Trophoblast cell (in vitro differentiated cells and primary cell): ENCODE results near the gene SSH3.

Source experiments
- DNase-seq, 2 donors: peaks; one replicate each; pipeline ENCODE4 v3.0.0-alpha.2; 2016
- H2AFZ ChIP-seq: 2 replicates; pipeline ENCODE4 v1.6.1; 2013; ENCODE audit warnings: low read length, moderate library complexity, mild to moderate bottlenecking; ENCODE audit not compliant: insufficient read depth, poor library complexity
- H2AK5ac ChIP-seq: 2 replicates; pipeline ENCODE4 v1.6.1; 2013; ENCODE audit warnings: mild to moderate bottlenecking, low read length
- H2BK120ac ChIP-seq: 2 replicates; pipeline ENCODE4 v1.6.1; 2013; ENCODE audit warnings: low read length, mild to moderate bottlenecking, moderate library complexity; ENCODE audit not compliant: insufficient read depth, poor library complexity
- H2BK12ac ChIP-seq: 2 replicates; pipeline ENCODE4 v1.6.1; 2013; ENCODE audit warnings: mild to moderate bottlenecking, low read length, moderate library complexity
- H2BK5ac ChIP-seq: 2 replicates; pipeline ENCODE4 v1.6.1; 2013; ENCODE audit warnings: low read length, low read depth, moderate library complexity, mild to moderate bottlenecking; ENCODE audit not compliant: poor library complexity
- H3K14ac ChIP-seq: 2 replicates; pipeline ENCODE4 v1.6.1; 2013; ENCODE audit warnings: mild to moderate bottlenecking, low read length
- H3K18ac ChIP-seq: 2 replicates; pipeline ENCODE4 v1.6.1; 2013; ENCODE audit warnings: mild to moderate bottlenecking, low read length
- H3K23ac ChIP-seq: 2 replicates; pipeline ENCODE4 v1.6.1; 2013; ENCODE audit warnings: low read length
- H3K27ac ChIP-seq: 2 replicates; pipeline ENCODE4 v1.5.1; 2013; ENCODE audit warnings: low read depth, mild to moderate bottlenecking, inconsistent platforms, low read length, moderate library complexity
- H3K27me3 ChIP-seq: 2 replicates; pipeline ENCODE4 v1.6.1; 2013; ENCODE audit warnings: inconsistent platforms, mild to moderate bottlenecking, low read length, moderate library complexity; ENCODE audit not compliant: insufficient read depth
- H3K36me3 ChIP-seq, 2 experiments: 1 replicate in 1 of 2; 2 replicates in 1 of 2; pipeline ENCODE4 v1.6.1; 2013; ENCODE audit warnings: low read length in 2 of 2, mild to moderate bottlenecking in 2 of 2, moderate library complexity in 1 of 2; ENCODE audit not compliant: insufficient read depth in 2 of 2, control insufficient read depth in 1 of 2
- H3K4ac ChIP-seq: 2 replicates; pipeline ENCODE4 v1.6.1; 2013; ENCODE audit warnings: low read depth, mild to moderate bottlenecking, low read length, moderate library complexity
- H3K4me1 ChIP-seq, 2 experiments: 1 replicate in 1 of 2; 2 replicates in 1 of 2; pipeline ENCODE4 v1.6.1; 2013; ENCODE audit warnings: low read length in 2 of 2, mild to moderate bottlenecking in 2 of 2, moderate library complexity in 1 of 2; ENCODE audit not compliant: insufficient read depth in 2 of 2, control insufficient read depth in 1 of 2
- H3K4me2 ChIP-seq: 2 replicates; pipeline ENCODE4 v1.6.1; 2013; ENCODE audit warnings: inconsistent platforms, mild to moderate bottlenecking, low read length, moderate library complexity
- H3K4me3 ChIP-seq: 2 replicates; pipeline ENCODE4 v1.5.1; 2013; ENCODE audit warnings: mild to moderate bottlenecking, low read depth, low read length, inconsistent platforms
- H3K79me1 ChIP-seq: one replicate; pipeline ENCODE4 v1.6.1; 2013; ENCODE audit warnings: low read length
- H3K79me2 ChIP-seq: 2 replicates; pipeline ENCODE4 v1.6.1; 2013; ENCODE audit warnings: low read length, mild to moderate bottlenecking; ENCODE audit not compliant: control insufficient read depth, insufficient read depth, poor library complexity
- H3K9ac ChIP-seq: 2 replicates; pipeline ENCODE4 v1.6.1; 2013; ENCODE audit warnings: mild to moderate bottlenecking, low read length
- H3K9me3 ChIP-seq: 2 replicates; pipeline ENCODE4 v1.6.1; 2013; ENCODE audit warnings: low read depth, mild to moderate bottlenecking, control low read depth, inconsistent platforms, low read length; ENCODE audit not compliant: insufficient read depth
- H4K12ac ChIP-seq: 2 replicates; pipeline ENCODE4 v1.6.1; 2013; ENCODE audit warnings: low read depth, mild to moderate bottlenecking, low read length, moderate library complexity
- H4K8ac ChIP-seq: 2 replicates; pipeline ENCODE4 v1.6.1; 2013; ENCODE audit warnings: low read depth, mild to moderate bottlenecking, low read length, moderate library complexity
- H4K91ac ChIP-seq: one replicate; pipeline ENCODE4 v1.6.1; 2013; ENCODE audit warnings: low read depth, mild to moderate bottlenecking, low read length, moderate library complexity
- WGBS: extraction: QIAGEN DNeasy Blood & Tissue Kit; methylation state at CpG from one replicate; pipeline ENCODE4 v1.1.7; 2013; ENCODE audit warnings: missing lambda C conversion rate; ENCODE audit not compliant: insufficient read length, insufficient coverage; ENCODE audit errors: extremely low coverage; 5-methylcytosine and 5-hydroxymethylcytosine counted together

The SSH3 gene

DNA sequence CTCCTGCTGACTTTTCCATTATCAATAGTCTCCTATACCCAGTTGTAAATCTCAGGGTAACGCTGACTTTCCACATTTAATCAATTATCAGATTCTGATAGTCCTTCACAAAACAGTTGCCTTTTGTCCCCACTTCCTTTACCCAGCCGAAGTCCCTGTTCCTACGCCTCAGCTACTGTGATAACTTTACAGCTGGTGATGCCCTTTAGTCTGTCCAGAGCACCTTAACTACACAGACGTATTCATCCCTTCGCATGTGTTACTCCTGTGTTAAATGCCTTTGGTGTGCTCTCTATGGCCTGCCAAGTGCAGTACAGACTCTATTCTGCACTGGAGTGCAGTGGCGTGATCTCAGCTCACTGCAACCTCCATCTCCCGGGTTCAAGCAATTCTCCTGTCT lies 20.2 kb downstream of the SSH3 start:
- Histone ChIP-seq H3K27ac (no peak overlapping the region), H3K79me1 (no peaks in the 10 kb centered on the region), H3K14ac (no peak overlapping the region), H4K91ac (no peak overlapping the region), H3K23ac (no peak overlapping the region), H3K18ac (no peak overlapping the region), H2AK5ac (no peak overlapping the region), H2BK12ac (no peak overlapping the region), H2AFZ (no peak overlapping the region), H3K9ac (no peak overlapping the region), H3K4me2 (no peak overlapping the region), H4K8ac (no peak overlapping the region), H3K4me3 (no peak overlapping the region), H3K27me3 (no peaks in the 10 kb centered on the region), H3K4ac (no peak overlapping the region), H2BK120ac (no peak overlapping the region), H3K79me2 (no peaks in the 10 kb centered on the region), H4K12ac (no peak overlapping the region), H3K9me3 (no peaks in the 10 kb centered on the region), H2BK5ac (no peak overlapping the region), H3K4me1 (no peaks in the 10 kb centered on the region), H3K36me3 (no peaks in the 10 kb centered on the region)
- no CpG with 5 or more reads among the region's 7 CpGs for WGBS
- DNase-seq, result no peak

DNA sequence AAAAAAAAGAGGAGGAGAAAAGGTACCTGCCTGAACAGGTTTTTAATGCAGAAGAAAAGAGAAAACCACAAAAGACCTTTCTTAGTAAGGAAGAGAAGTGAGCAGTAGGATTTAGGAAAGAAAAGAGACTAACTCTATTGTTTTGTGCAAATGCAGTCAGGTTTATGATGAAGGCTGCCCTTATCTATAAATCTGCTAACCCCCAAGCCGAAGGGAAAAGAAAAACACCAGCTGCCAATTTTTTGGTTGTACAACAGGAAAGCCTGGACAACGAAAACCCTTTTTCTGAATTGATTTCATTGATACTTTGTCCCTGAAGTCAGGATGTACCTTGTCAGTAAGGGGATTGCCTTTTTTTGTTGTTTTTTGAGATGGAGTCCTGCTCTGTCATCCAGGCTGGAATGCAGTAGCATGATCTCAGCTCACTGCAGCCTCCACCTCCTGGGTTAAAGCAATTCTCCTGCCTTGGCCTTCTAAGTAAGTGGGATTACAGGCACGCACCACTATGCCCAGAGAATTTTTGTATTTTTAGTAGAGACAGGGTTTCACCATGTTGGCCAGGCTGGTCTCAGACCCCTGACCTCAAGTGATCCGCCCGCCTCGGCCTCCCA lies 28.9 kb downstream of the SSH3 start:
- H3K27ac ChIP-seq, result no peak overlapping the region
- H3K23ac ChIP-seq, result no peak overlapping the region
- H3K27me3 ChIP-seq, result no peaks in the 10 kb centered on the region
- H3K36me3 ChIP-seq, result no peaks in the 10 kb centered on the region
- no peak overlapping the region for H3K18ac ChIP-seq
- no peaks in the 10 kb centered on the region for H3K4me1 ChIP-seq
- no peaks in the 10 kb centered on the region for H3K79me1 ChIP-seq
- no peak overlapping the region for H3K4ac ChIP-seq
- no peaks in the 10 kb centered on the region for H3K79me2 ChIP-seq
- no peak overlapping the region for H2AFZ ChIP-seq
- no CpG with 5 or more reads among the region's 6 CpGs for WGBS
- H2BK5ac ChIP-seq, result no peak overlapping the region
- H2BK120ac ChIP-seq, result no peak overlapping the region
- H2BK12ac ChIP-seq, result no peak overlapping the region
- no peak overlapping the region for H3K4me3 ChIP-seq
- H3K9me3 ChIP-seq, result no peaks in the 10 kb centered on the region
- no peak overlapping the region for H4K8ac ChIP-seq
- H3K4me2 ChIP-seq, result no peak overlapping the region
- DNase-seq, result no peak
- H4K91ac ChIP-seq, result no peak overlapping the region
- H2AK5ac ChIP-seq, result no peak overlapping the region
- no peak overlapping the region for H4K12ac ChIP-seq
- H3K14ac ChIP-seq, result no peak overlapping the region
- no peak overlapping the region for H3K9ac ChIP-seq

DNA sequence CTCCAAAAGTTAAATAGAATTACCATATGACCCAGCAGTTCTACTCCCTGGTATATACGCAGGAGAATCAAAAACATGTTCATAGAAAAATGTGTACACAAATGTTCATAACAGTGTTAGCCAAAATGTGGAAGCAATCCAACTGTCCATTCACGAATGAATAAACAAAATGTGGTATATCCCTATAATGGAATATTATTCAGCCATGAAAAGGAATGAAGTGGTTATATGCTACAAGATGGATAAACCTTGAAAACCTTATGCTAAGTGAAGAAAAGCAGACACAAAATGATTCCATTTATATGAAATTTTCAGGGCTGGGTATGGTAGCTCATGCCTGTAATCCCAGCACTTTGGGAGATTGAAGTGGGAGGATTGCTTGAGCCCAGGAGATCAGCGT lies 33.9 kb downstream of the SSH3 start:
- Histone ChIP-seq H3K9me3 (no peaks in the 10 kb centered on the region), H3K36me3 (no peaks in the 10 kb centered on the region), H2AFZ (no peak overlapping the region), H3K4ac (no peak overlapping the region), H3K79me1 (no peaks in the 10 kb centered on the region), H4K12ac (no peak overlapping the region), H4K8ac (no peak overlapping the region), H3K27me3 (no peaks in the 10 kb centered on the region), H3K18ac (no peak overlapping the region), H2BK5ac (no peak overlapping the region), H3K9ac (no peak overlapping the region), H3K4me2 (no peak overlapping the region), H3K4me1 (no peaks in the 10 kb centered on the region), H3K14ac (no peak overlapping the region), H2BK12ac (no peak overlapping the region), H3K4me3 (no peak overlapping the region), H2AK5ac (no peak overlapping the region), H4K91ac (no peak overlapping the region), H3K23ac (no peak overlapping the region), H2BK120ac (no peak overlapping the region), H3K79me2 (no peaks in the 10 kb centered on the region), H3K27ac (no peak overlapping the region)
- no peak for DNase-seq
- no CpG with 5 or more reads among the region's 3 CpGs for WGBS

DNA sequence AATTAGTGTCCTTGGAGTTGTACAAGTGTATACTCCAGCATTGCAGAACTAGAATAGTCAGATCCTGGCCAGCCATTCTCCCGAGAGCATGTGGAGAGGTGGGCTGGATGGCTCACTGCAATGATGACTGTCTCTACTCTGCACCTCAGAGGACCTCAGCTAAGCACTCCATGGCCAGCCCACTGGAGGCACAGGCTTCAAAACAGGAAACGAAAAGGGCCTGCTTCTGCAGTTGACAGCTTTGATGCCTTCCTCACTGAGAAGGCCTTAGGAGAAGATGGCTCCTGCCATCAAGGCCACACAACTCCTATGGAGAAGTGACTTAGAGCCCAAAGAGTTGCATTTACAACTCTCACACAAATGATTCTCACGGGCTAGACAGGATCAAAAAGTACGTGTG lies 40.9 kb downstream of the SSH3 start:
- Histone ChIP-seq H2BK5ac (no peak overlapping the region), H3K27ac (no peak overlapping the region), H3K23ac (no peak overlapping the region), H3K79me1 (no peaks in the 10 kb centered on the region), H2AFZ (no peak overlapping the region), H2BK120ac (no peak overlapping the region), H3K14ac (no peak overlapping the region), H2AK5ac (no peak overlapping the region), H2BK12ac (no peak overlapping the region), H4K8ac (no peak overlapping the region), H3K4me3 (no peak overlapping the region), H3K9ac (no peak overlapping the region), H3K4me1 (no peaks in the 10 kb centered on the region), H3K36me3 (no peaks in the 10 kb centered on the region), H3K9me3 (no peaks in the 10 kb centered on the region), H3K4ac (no peak overlapping the region), H3K18ac (no peak overlapping the region), H3K79me2 (no peaks in the 10 kb centered on the region), H3K27me3 (no peaks in the 10 kb centered on the region), H4K12ac (no peak overlapping the region), H3K4me2 (no peak overlapping the region), H4K91ac (no peak overlapping the region)
- no CpG with 5 or more reads among the region's 4 CpGs for WGBS
- no peak for DNase-seq
